Liver (tissue), 3 donors: ENCODE data around the gene SPAG9.

Source experiments
- ATF3 ChIP-seq: IDR thresholded peaks from 2 replicates; pipeline ENCODE4 v1.6.1; 2016; ENCODE audit warnings: antibody characterized with exemption
- CTCF ChIP-seq: fragments of 150-350 bp; IDR thresholded peaks from 2 replicates; pipeline ENCODE4 v1.5.1; 2017; ENCODE audit warnings: improper control_type of control experiment, low read depth, low read length; ENCODE audit not compliant: missing input control
- JUND ChIP-seq, 2 donors: IDR thresholded peaks; 2 replicates each; pipeline ENCODE4 v1.6.1; 2016; ENCODE audit warnings: antibody characterized with exemption in 2 of 2
- ZBTB33 ChIP-seq: IDR thresholded peaks from 2 replicates; pipeline ENCODE4 v1.6.1; 2016; ENCODE audit warnings: antibody characterized with exemption
- TF ChIP-seq, protein P1 (sequence below): IDR thresholded peaks from 2 replicates; pipeline ENCODE4 v1.6.1; 2016; ENCODE audit warnings: antibody characterized with exemption
- donor health status: healthy.
- donor health status: healthy.

DNA sequence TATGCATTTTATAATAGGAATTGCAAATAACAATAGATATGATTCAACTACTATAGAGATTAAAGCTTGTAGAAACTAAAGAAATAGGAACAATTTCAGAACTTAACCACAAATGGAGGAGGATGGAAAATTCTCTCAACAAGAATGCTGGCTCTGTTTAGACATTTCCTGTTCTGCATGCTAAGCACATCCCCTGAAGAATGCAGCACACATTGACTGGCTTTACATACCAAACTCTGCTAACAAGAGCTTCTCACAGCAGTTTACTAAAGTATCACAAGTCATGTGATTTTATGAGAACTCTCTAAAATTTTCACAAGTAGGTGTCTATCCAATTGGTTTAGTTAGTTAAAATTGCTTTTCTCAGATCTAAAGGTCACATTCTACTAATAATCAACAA, 85.2 kb downstream of the SPAG9 start:
- TF ChIP-seq ZBTB33 (no peak), JUND (IDR thresholded peaks at IDR 0.05) (no peak), CTCF (no peak), ATF3 (no peak)
- TF ChIP-seq, protein P1, sequence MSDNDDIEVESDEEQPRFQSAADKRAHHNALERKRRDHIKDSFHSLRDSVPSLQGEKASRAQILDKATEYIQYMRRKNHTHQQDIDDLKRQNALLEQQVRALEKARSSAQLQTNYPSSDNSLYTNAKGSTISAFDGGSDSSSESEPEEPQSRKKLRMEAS: no peak
